ENCODE data around the gene LRP8.

Gene LRP8

GRCh38 chr1:53256511-53257453 lies 71.1 kb downstream of the LRP8 start:
- no peak for DNase-seq

DNA sequence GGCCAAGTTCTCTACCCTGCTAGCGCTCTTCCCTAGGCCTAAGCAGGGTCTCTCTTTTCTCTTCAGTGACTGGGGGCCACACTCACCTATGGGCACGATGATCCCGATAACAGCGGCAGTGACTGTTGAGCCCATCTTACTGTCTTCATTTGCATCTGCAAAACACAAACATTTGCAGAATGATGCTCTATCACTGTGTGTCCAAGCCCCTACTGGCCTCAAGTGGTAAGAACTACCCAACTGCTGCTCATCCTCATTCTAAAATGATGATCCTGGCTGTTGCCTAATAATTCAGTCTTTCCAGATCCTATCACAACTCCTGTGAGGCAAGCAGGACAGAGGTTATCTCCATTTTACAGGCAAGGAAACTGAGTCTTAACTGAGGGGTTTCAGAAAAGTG lies 72.8 kb downstream of the LRP8 start:
- no peak for DNase-seq

GRCh38 chr1:53254011-53254640 lies 73.7 kb downstream of the LRP8 start:
- DNase-seq = no peak

- no peak for DNase-seq
Measured at GRCh38 chr1:53250325-53250724, 77.5 kb downstream of the LRP8 start.

DNA sequence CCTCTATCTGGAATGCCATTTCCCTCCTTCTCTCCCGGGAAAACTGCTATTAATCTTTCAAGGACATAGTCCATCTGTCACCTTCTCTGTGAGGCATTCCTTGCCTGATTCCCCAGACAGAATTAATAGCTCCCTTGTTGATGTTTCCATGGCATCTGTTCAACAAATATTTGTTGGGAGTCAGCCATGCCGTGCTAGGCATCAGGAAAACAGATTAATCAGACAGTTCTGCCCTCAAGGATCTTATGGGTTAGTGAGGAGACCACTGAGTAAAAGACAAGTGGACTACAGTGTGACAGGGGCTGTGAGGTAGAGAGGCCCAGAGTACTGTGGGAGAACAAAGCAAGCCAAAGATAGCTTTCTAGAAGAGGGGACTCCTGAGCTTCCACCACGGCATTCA lies 78.2 kb downstream of the LRP8 start:
- no peak for DNase-seq

DNA sequence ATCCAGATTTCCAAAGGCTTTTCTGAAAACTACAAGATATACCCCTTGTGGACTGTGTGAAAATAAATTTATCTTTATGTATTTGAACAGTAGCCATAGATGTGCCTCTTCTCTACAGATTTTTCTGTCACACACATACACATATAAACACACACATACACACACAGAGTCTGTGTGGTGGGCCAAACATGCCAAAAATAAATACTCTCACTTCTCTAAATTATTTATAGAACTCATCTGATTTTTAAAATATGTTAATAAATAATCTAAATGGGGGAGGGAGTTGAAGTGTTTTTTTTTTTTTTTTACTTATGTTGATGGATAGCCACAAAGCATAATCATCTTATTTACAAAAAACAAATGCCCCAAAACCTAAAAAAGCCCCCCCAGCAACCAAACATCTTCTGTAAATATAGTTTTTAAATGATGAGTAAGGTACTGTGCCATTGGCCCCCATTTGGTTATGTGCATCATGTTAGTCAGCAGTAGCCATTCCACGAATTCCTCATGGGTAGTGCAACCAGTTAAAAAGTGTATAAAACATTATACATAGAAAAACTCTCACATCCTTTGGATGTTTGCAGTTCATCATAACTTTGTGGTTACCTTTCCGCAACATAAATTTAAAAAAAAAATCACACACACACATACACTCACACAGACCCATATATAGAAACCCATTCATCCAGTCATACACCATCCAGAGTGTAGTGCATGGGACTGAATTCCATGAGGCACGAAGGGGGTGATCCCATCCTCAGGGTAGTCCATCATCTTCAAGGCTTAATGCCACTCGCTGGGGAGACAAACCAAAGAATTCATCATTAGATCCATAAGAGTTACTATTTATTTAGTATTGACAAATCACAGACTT lies 81.4 kb downstream of the LRP8 start:
- no peak for DNase-seq

DNA sequence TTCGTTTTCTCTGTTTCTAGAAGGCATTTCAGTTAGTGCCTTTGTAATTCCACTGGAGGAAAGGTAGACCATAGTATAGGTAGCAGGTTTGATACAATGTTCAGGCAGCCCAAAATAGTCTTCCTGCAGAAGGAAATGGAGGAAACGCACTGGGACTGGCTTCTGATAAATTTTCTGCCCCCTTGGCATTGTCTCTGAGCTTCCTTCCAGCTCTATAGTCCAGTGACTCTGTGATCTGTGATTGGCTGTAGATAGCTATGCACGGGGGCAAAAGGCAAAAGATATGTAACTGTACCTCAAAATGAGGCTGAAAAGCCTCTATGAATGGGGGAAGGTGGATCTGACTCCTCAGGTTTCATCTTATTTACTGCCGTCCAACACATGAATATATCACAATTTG lies 83.7 kb downstream of the LRP8 start:
- no peak for DNase-seq

DNA sequence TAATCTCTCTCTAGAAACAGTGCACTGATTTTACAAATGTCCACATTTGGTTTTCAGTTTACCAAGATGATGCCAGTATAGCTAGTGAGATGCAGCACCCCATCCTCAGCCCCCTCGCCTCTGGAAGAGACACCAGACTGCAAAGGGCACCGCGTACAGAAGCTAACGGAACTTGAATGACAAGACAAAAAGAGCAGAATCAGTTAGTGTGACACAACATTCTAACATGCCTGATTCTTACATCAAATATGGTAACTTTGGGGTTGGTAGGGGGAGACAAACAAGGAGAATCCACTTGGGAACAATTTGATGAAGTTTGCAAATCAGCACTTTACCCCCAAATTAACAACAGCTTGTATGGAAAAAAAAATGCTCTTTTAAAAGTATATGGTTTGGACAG lies 85.5 kb downstream of the LRP8 start:
- no peak for DNase-seq

- no peak for DNase-seq
Measured at GRCh38 chr1:53241828-53242227, 86.0 kb downstream of the LRP8 start.

DNA sequence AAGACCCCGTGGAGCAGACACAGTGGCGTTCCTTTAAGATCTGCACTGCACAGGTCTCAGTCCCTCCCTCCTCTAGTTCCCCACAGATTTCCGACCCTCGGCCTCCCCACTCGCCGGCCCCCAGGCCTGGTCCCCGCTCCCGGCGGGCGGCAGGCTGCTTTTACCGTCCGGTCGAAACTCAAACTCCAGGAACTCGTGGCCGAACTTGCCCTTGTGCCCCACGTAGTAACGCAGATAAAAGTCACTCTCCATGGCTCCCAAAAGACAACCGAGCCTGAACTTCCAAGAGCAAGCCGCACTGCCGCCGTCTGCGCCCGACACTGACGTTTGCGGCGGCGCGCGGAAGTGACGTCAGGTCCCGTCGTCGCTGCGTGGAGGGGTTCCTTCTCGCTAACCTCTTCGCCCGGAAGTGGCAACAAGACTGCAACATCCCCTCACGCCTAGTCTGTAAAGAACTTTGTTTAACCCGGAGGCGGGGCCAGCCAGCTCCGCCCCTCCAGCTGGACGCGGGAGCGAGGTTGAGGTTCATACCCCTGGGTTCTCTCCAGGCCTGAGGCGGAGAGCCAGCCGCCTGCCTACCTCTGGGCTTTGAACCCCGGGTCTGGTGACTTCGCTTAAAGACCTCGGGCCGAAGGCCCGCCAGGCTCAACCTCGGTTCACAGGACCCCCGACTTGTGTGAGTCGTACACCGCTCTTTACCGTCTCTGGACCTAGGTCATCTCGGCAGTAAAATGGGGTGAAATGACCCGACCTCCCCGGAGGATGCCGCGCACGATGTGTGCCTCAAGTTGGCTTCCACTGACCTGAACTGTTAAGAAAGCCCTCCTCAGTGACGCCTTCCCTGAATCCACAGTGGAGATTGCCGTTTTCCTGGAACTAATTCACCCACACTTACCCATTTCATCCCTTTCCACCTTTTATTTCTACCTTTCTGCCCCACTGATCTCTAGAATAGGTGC lies 89.4 kb downstream of the LRP8 start, which contains the start of gene MAGOH:
TSS of gene MAGOH (minus strand) at position 322 of the 959 bp plus-strand sequence. CDS start at position 252, 70 bp downstream.
- DNase-seq = peak; percentile 84

- no peak for DNase-seq
Measured at GRCh38 chr1:53237638-53238037, 90.2 kb downstream of the LRP8 start.

DNA sequence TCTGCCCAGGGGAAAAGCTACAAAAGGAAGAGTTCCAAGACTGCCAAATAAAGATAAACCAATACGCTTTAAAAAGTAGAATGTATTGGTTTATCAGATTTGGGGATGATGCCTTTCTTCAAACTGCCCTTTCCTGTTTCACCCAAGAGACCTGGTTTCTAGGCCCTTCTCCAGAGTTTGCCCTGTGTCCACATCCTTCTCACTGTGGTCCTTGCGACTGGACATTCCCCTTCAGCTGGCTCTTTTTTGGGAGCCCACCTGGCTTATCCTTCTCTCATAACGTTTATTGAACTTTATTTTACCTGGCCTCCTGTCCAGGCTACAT lies 106.9 kb downstream of the LRP8 start:
- no peak for DNase-seq

GRCh38 chr1:53220171-53220961 lies 107.5 kb downstream of the LRP8 start, which contains the start of gene CZIB:
TSS of gene CZIB (minus strand) at chr1:53220634. CDS start at chr1:53220575, 59 bp downstream.
- peak; percentile 93 for DNase-seq

DNA sequence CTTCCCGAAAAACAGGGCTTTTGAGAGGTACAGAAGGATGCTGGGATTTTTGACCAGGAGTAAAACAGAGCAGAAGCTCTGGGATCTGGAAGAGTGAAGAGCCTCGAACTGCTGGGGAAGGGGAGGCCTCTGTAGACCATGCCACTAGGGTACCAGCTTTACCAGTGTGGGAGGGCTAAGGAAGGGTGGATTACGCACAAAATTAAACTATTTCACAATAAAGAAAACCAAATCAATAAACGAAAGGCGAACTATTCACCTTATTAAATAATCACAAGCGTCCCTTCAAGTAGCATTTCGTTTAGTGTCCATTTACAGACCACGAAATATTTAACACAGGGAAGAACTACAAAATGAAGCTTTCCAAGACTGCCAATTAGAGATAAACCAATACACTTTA lies 108.2 kb downstream of the LRP8 start:
- DNase-seq = no peak

GRCh38 chr1:53218201-53218600 lies 109.7 kb downstream of the LRP8 start:
- no peak for DNase-seq

GRCh38 chr1:53214376-53214940 lies 113.4 kb downstream of the LRP8 start:
- no peak for DNase-seq

GRCh38 chr1:53210954-53211353 lies 116.9 kb downstream of the LRP8 start:
- DNase-seq = no peak

DNA sequence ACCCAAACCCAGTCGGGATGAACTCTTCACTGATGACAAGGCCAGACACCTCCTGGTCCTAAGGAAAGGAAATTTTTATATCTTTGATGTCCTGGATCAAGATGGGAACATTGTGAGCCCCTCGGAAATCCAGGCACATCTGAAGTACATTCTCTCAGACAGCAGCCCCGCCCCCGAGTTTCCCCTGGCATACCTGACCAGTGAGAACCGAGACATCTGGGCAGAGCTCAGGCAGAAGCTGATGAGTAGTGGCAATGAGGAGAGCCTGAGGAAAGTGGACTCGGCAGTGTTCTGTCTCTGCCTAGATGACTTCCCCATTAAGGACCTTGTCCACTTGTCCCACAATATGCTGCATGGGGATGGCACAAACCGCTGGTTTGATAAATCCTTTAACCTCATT lies 117.5 kb downstream of the LRP8 start:
- DNase-seq = no peak

DNA sequence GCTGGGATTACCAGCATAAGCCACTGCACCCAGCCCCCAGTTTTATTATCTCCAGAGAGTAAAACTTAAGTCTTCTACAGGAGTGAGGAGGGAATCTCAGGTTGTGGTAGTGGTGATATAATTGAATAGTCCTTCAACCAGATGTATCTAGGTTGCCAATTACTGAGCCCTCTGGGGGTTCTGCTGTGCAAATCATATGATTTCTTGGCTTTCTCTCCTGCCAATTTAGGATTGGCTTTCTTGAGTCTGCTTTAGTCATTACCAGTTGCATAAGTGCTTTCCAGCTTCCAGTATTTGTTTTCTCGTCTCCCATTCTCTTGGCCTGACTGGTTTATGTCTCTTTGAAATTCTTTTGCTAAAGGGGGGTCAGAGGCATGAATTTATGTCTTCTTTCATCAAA lies 120.1 kb downstream of the LRP8 start:
- no peak for DNase-seq

- DNase-seq = no peak
Measured at GRCh38 chr1:53206735-53207379, 121.0 kb downstream of the LRP8 start.

Data from COR-L47 (cell line).